GM13977 (cell line): ENCODE results near the gene REC114.

Experiments
- DNase-seq: peaks from one replicate; pipeline ENCODE4 v3.0.0; 2012; ENCODE audit warnings: low spot score
- in situ Hi-C: fragments of 300-500 bp; cut with MboI; formaldehyde crosslinking; loops from one replicate; pipeline ENCODE4 v1.12.0; 2022; ENCODE audit warnings: low sequenced_read_pairs, low pct_unique_long_range_greater_than_20kb, mixed read lengths, inconsistent platforms; ENCODE audit not compliant: unreplicated experiment
- TF ChIP-seq, protein P1 (sequence below): IDR thresholded peaks from 2 replicates; pipeline ENCODE4 v1.5.1; 2012; ENCODE audit warnings: mild to moderate bottlenecking, control low read depth; ENCODE audit not compliant: insufficient read depth; ENCODE audit errors: extremely low read depth, missing control alignments

REC114 gene

DNA sequence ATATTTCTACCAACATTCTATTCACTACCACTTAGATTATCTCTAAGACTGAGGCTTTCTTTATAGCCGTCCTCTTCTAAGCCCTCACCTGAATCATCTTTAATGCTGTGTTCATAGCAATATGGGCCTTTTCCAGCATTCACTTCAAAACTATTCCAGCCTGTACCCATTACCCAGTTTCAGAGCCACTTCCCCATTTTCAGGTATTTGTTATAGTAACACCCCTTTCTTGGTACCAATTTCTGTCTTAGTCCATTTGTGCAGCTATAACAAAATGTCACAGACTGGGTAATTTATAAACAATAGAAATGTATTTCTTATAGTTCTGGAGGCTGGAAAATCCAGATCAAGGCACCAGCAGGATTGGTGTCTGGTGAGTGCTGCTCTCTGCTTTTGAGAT, 45.7 kb downstream of the REC114 start:
- DNase-seq: no peak
- TF ChIP-seq, protein P1, sequence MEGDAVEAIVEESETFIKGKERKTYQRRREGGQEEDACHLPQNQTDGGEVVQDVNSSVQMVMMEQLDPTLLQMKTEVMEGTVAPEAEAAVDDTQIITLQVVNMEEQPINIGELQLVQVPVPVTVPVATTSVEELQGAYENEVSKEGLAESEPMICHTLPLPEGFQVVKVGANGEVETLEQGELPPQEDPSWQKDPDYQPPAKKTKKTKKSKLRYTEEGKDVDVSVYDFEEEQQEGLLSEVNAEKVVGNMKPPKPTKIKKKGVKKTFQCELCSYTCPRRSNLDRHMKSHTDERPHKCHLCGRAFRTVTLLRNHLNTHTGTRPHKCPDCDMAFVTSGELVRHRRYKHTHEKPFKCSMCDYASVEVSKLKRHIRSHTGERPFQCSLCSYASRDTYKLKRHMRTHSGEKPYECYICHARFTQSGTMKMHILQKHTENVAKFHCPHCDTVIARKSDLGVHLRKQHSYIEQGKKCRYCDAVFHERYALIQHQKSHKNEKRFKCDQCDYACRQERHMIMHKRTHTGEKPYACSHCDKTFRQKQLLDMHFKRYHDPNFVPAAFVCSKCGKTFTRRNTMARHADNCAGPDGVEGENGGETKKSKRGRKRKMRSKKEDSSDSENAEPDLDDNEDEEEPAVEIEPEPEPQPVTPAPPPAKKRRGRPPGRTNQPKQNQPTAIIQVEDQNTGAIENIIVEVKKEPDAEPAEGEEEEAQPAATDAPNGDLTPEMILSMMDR: no peak
- in situ Hi-C loops: no loop called here

DNA sequence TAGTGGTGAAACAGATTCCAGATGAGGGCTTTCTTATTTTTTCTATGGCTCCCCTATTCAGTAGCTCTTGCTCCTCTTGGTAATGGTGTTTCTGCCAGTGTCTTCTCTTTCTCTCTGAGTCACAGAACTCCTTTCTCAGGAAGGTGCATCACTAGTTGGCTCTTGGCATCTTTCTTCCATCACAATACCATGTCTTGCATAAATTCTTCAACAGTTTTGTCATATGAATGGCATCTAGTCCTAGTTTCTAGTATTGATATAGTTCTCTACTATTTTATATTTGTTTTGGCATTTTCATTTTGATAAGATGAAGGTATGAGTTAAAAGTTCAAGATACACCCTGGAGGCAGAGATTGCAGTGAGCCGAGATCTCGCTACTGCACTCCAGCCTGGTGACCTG, 51.0 kb downstream of the REC114 start:
- in situ Hi-C loops: no loop called here
- no peak for DNase-seq
- TF ChIP-seq, protein P1: no peak

DNA sequence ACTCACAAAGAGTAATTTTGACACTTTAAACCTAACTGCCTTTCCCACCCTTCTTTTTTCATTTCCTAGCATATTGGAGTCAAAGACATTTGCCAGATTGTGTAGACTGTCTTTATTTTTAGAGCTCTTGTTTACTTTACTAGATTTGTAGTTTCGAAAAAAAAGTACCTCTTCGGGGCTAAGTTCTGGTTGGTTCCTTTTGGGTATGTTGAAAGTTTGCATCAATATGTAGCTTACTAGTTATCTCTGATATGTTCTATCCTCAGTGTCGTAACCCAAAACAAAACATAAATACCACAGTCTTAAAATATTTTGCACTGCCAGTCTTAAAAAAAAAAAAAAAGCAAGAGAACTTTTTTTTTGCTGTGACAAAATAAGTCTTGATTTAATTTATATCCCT, 52.2 kb downstream of the REC114 start:
- in situ Hi-C loops: no loop called here
- no peak for DNase-seq
- TF ChIP-seq, protein P1: no peak

DNA sequence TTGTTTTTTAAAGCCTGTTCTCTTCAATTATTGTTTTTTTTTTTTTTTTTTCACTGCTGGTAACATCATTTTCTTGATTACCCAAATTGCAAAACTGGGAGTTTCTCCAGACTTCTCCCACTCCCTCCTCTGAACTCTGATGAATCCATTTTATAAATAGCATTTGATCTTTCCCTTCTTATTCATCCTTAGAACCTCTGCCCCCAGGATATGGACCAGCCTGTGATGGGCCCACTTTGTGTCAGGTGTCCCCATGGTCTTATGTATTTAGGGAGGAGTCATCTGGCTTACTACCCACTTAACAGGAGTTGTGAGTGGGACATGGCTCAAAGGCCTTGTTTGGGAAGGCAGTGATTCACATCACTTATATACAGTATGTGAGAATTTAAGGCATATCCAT, 57.7 kb downstream of the REC114 start:
- TF ChIP-seq, protein P1: no peak
- in situ Hi-C loops: no loop called here
- no peak for DNase-seq

DNA sequence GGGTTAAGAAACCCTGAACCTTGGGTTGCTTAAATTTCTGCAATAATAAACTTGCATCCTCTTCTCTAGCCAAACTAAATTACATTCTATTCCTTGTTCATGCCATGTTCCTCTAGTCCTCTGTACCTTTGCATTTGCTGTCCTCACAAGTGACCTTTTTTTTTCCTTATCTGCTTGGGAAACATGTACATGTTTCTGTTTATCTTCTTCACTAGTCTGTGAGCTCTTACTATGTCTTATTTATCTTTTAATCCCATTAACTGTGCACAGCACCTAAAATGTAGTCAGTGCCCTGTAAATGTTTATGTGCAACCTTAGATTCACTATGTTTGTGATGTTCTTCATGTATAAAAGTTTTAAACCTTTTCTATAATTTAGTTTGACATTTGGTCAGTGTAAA, 61.9 kb downstream of the REC114 start:
- TF ChIP-seq, protein P1: no peak
- no peak for DNase-seq
- in situ Hi-C loops: no loop called here

DNA sequence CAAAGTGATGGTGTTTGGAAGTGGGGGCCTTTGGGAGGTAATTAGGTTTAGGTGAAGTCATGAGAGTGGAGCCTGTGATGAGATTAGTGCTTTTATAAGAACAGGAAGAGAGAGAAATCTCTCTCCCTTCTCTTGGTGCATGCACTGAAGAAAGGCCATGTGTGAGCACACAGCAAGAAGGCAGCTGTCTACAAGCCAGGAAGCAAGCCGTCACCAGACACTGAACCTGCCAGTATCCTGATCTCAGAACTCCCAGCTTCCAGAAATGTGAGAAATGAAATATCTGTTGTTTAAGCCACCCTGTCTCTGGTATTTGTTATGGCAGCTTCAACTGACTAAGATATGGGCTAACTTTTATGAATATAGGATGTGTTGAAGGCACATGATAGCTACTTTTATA, 72.6 kb downstream of the REC114 start:
- in situ Hi-C loops: no loop called here
- DNase-seq: no peak
- TF ChIP-seq, protein P1: no peak

DNA sequence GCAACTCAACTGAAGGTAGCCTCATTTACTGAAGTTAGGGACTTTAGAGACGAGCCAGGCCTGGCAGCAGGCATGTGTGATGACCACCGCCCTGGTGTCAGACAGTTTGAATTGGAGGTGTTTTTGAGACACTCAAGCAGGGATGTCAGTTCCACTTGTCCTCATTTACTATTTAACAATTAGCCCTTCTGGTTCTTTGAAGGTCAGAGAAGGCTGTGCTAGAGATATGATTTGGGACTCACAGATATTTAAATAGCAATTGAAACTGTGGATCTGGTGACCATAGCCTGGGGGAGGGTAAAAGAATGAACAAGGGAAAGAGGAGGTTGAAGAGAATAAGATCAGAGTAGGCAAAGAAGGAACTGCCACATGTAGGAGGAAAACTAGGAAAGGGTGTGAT, 74.6 kb downstream of the REC114 start:
- TF ChIP-seq, protein P1: no peak
- no peak for DNase-seq
- in situ Hi-C loops: no loop called here
